Calu3 (cell line): ENCODE results near the gene MAP3K13. TPM values are rescaled to one million over a fixed set of nuclear protein-coding genes. Genes with fewer than 3 reads are reported as not detected.

Experiments
- BruUV-seq: library from RNA; stranded (reverse); fragments of 400-500 nt; replicated peaks from 2 replicates; lab custom pipeline; 2021; lab: Mats Ljungman, UMichigan
- CTCF ChIA-PET: fragments of 300-600 bp; sonication (Branson Sonifier 250); formaldehyde crosslinking; loops from one replicate; lab custom pipeline; 2022; ENCODE audit warnings: antibody characterized with exemption; lab: Charles Lee
- DNase-seq: peaks from one replicate; pipeline ENCODE4 v3.0.0; 2022
- H3K27ac Mint-ChIP-seq: one replicate; pipeline ENCODE4 v1.8.0; 2022; ENCODE audit warnings: mixed read lengths; ENCODE audit not compliant: unreplicated experiment
- H3K27me3 Mint-ChIP-seq: one replicate; pipeline ENCODE4 v1.8.0; 2022; ENCODE audit warnings: mixed read lengths; ENCODE audit not compliant: unreplicated experiment
- H3K36me3 Mint-ChIP-seq: one replicate; pipeline ENCODE4 v1.8.0; 2022; ENCODE audit warnings: mild to moderate bottlenecking, moderate library complexity, mixed read lengths; ENCODE audit not compliant: insufficient read depth, unreplicated experiment
- H3K4me1 Mint-ChIP-seq: one replicate; pipeline ENCODE4 v1.8.0; 2022; ENCODE audit warnings: mild to moderate bottlenecking, low read depth, mixed read lengths; ENCODE audit not compliant: unreplicated experiment
- H3K4me3 Mint-ChIP-seq: one replicate; pipeline ENCODE4 v1.8.0; 2022; ENCODE audit warnings: mild to moderate bottlenecking, low read depth, moderate library complexity, mixed read lengths; ENCODE audit not compliant: unreplicated experiment
- H3K9me3 Mint-ChIP-seq: one replicate; pipeline ENCODE4 v1.8.0; 2022; ENCODE audit warnings: low read depth, mixed read lengths; ENCODE audit not compliant: unreplicated experiment
- intact Hi-C: fragments of 100-400 bp; cut with micrococcal nuclease; formaldehyde crosslinking; loops from one replicate; pipeline ENCODE4 v1.10.0; 2022; ENCODE audit not compliant: unreplicated experiment
- total RNA-seq: library from RNA; stranded (reverse); gene quantifications from 2 replicates; pipeline ENCODE4 v1.2.3, GENCODE V29; 2022
- TF ChIP-seq, protein P1 (sequence below): fragments of 200-600 bp; IDR thresholded peaks from one replicate; pipeline ENCODE4 v1.8.0; 2022; ENCODE audit warnings: antibody characterized with exemption; ENCODE audit not compliant: unreplicated experiment

The MAP3K13 gene
- total RNA-seq, 1 experiment from 2014 or later = 102 TPM

DNA sequence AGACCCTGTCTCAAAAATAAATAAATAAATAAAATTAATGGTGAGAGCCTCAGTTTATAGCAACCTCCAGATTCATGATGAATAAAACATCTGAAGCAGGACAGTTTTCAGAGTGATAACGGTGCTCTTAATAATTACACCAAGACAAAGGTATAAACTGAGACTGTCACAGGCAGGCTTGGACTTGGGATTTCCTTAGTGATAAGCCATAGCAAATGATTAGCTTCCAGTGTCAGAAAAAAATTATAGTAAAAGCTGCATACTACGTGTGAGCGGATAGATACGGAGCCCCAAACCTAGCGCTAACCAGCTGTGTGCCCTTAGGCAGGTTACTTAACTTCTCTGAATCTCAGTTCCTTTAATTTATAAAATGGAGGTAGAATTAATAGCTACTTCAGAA, 167.9 kb downstream of the MAP3K13 start:
- CTCF ChIA-PET = interaction anchor here (1.9 kb wide), 1 partner anchor 28 kb away, joined by 4 read pairs; no protein-coding TSS in a partner anchor
- TF ChIP-seq, protein P1, sequence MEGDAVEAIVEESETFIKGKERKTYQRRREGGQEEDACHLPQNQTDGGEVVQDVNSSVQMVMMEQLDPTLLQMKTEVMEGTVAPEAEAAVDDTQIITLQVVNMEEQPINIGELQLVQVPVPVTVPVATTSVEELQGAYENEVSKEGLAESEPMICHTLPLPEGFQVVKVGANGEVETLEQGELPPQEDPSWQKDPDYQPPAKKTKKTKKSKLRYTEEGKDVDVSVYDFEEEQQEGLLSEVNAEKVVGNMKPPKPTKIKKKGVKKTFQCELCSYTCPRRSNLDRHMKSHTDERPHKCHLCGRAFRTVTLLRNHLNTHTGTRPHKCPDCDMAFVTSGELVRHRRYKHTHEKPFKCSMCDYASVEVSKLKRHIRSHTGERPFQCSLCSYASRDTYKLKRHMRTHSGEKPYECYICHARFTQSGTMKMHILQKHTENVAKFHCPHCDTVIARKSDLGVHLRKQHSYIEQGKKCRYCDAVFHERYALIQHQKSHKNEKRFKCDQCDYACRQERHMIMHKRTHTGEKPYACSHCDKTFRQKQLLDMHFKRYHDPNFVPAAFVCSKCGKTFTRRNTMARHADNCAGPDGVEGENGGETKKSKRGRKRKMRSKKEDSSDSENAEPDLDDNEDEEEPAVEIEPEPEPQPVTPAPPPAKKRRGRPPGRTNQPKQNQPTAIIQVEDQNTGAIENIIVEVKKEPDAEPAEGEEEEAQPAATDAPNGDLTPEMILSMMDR = no peak
- H3K4me1 Mint-ChIP-seq = peaks cover 36% of the 10 kb centered on the region
- H3K4me3 Mint-ChIP-seq = no peak overlapping the region
- no peak for DNase-seq
- intact Hi-C loops = no loop called here
- no peaks in the 10 kb centered on the region for H3K27me3 Mint-ChIP-seq
- no peaks in the 10 kb centered on the region for H3K9me3 Mint-ChIP-seq
- H3K36me3 Mint-ChIP-seq = peaks cover 90% of the 10 kb centered on the region
- no peak overlapping the region for H3K27ac Mint-ChIP-seq
- no TSS peak for BruUV-seq

- intact Hi-C loops = no loop called here
- Mint-ChIP-seq H3K4me1 (peaks cover 48% of the 10 kb centered on the region), H3K36me3 (peaks cover 93% of the 10 kb centered on the region), H3K27me3 (no peaks in the 10 kb centered on the region), H3K9me3 (no peaks in the 10 kb centered on the region), H3K4me3 (no peak overlapping the region), H3K27ac (no peak overlapping the region)
- CTCF ChIA-PET = interaction anchor here (1.2 kb wide), 1 partner anchor 20 kb away, joined by 4 read pairs; the partner anchor contains the start of gene LIPH
- no peak for DNase-seq
- no TSS peak for BruUV-seq
- TF ChIP-seq, protein P1 = no peak
Measured at GRCh38 chr3:185532901-185533300, 170.0 kb downstream of the MAP3K13 start.

GRCh38 chr3:185534511-185534910, 171.6 kb downstream of the MAP3K13 start:
- Mint-ChIP-seq H3K27ac (peak overlapping the region; percentile 99), H3K4me3 (no peak overlapping the region), H3K4me1 (peaks cover 52% of the 10 kb centered on the region), H3K27me3 (no peaks in the 10 kb centered on the region), H3K36me3 (peaks cover 91% of the 10 kb centered on the region), H3K9me3 (no peaks in the 10 kb centered on the region)
- TF ChIP-seq, protein P1 = no peak
- no peak for DNase-seq
- CTCF ChIA-PET = interaction anchor here (0.6 to 1.6 kb wide), 5 partner anchors 11 to 41 kb away, joined by 3 to 5 read pairs (median 3); partner anchors contain the start of gene LIPH
- BruUV-seq = no TSS peak
- intact Hi-C loops = no loop called here

DNA sequence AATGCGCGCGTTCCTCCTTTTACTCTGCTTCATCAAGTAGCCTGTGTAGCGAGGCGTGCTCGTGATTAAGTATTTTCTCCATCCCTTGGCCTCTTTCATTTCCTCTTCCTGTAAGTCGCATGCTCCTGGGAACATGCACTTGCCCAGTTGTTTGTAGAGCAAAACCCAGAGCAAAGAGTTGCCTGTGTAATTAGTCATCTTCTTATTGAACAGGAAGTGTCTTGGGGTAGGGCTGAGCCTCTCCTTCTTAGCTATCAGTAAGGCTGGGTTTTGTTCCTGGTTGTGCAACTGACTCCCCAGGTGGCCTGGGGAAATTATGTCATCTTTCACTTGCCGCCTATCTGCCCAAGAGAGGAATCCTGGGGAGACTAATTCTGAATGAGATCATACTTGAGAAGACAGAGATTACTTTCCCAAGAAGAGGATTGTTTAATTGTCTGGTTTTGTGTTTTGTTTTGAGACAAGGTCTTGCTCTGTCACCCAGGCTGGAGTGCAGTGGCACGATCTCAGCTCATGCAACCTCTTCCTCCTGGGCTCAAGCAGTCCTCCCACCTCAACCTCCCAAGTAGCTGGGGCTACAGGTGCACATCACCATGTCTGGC, 174.5 kb downstream of the MAP3K13 start:
- peaks cover 94% of the 10 kb centered on the region for H3K36me3 Mint-ChIP-seq
- CTCF ChIA-PET = no interaction called here

More for the DNA sequence above, 174.5 kb downstream of the MAP3K13 start:
- peak; percentile 92 for DNase-seq
- Mint-ChIP-seq H3K27me3 (no peaks in the 10 kb centered on the region), H3K9me3 (no peaks in the 10 kb centered on the region), H3K4me1 (peaks cover 73% of the 10 kb centered on the region), H3K27ac (peak overlapping the region; percentile 99), H3K4me3 (peak overlapping the region; percentile 51)
- intact Hi-C loops = no loop called here
- BruUV-seq = no TSS peak
- TF ChIP-seq, protein P1 = no peak

Other genes starting within 250 kb of the MAP3K13 start
- gene C3orf70, start 210.1 kb upstream of the MAP3K13 start, total RNA-seq = 0.10 and 0.12 TPM in 2 replicates
- 20.1 and 24.3 TPM in 2 replicates for gene EHHADH, start 109.1 kb upstream of the MAP3K13 start, total RNA-seq
- gene TMEM41A, start 135.9 kb downstream of the MAP3K13 start, total RNA-seq = 53.6 and 57.5 TPM in 2 replicates
- 159 and 213 TPM in 2 replicates for gene LIPH, start 189.5 kb downstream of the MAP3K13 start, total RNA-seq
- gene SENP2, start 223.2 kb downstream of the MAP3K13 start, total RNA-seq = 75.1 and 87.1 TPM in 2 replicates